ENCODE data around the gene MYH8. TPM values are rescaled to one million over a fixed set of nuclear protein-coding genes. Genes with fewer than 3 reads are reported as not detected.

Gene MYH8
- polyA plus RNA-seq, 1 donor from 2014 or later = 3.7 TPM

DNA sequence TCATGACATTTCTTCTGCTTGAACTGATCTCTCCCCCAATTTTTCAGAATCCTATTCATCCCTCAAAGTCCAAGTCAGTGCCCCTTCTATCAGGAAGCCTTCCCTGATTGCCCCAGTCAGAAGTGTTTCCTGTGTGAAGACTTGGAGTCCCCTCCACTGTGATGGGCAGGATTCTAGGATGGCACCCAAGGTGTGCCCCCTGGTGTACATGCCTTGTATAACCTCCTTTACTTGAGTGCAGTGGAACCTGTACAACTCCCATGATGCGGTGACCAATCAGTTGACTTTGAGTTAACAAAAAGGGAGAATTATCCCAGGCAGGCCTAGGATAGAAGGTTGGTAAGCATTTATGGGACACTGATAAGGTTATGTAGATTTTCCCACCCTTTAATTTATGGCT lies 72.3 kb downstream of the MYH8 start:
- Histone ChIP-seq H4K20me1 (ENCODE audit: insufficient read depth) (no peaks in the 10 kb centered on the region), H3K4me2 (ENCODE audit: low read length) (no peak overlapping the region), H3K36me3 (ENCODE audit: insufficient read depth, low read length) (no peaks in the 10 kb centered on the region), H3K9me3 (ENCODE audit: low read length) (no peaks in the 10 kb centered on the region), H3K27ac (ENCODE audit: low read length) (no peak overlapping the region), H3K79me2 (replicated peaks; ENCODE audit: insufficient read depth, low read length) (no peaks in the 10 kb centered on the region), H2AFZ (ENCODE audit: low read depth, low read length) (no peak overlapping the region), H3K9ac (ENCODE audit: low read length) (no peak overlapping the region), H3K4me3 (ENCODE audit: low read length) (no peak overlapping the region), H3K9me2 (ENCODE audit: insufficient read depth, low read length) (no peaks in the 10 kb centered on the region), H3K27me3 (ENCODE audit: insufficient read depth, low read depth, low read length) (no peaks in the 10 kb centered on the region), H3F3A (ENCODE audit: insufficient read depth, low read length, poor library complexity, severe bottlenecking) (no peaks in the 10 kb centered on the region)
- no peak for TF ChIP-seq POLR2AphosphoS5 (IDR thresholded peaks at IDR 0.05)
- no peak for TF ChIP-seq SMC3 (conservative IDR thresholded peaks at IDR 0.05; ENCODE audit: poor library complexity)
- TF ChIP-seq EZH2 (IDR thresholded peaks at IDR 0.05; ENCODE audit: borderline replicate concordance, insufficient read depth, low read length, poor library complexity, severe bottlenecking) = no peak
- TF ChIP-seq EP300 (conservative IDR thresholded peaks at IDR 0.05; ENCODE audit: poor library complexity, severe bottlenecking) = no peak
- TF ChIP-seq, protein P1, sequence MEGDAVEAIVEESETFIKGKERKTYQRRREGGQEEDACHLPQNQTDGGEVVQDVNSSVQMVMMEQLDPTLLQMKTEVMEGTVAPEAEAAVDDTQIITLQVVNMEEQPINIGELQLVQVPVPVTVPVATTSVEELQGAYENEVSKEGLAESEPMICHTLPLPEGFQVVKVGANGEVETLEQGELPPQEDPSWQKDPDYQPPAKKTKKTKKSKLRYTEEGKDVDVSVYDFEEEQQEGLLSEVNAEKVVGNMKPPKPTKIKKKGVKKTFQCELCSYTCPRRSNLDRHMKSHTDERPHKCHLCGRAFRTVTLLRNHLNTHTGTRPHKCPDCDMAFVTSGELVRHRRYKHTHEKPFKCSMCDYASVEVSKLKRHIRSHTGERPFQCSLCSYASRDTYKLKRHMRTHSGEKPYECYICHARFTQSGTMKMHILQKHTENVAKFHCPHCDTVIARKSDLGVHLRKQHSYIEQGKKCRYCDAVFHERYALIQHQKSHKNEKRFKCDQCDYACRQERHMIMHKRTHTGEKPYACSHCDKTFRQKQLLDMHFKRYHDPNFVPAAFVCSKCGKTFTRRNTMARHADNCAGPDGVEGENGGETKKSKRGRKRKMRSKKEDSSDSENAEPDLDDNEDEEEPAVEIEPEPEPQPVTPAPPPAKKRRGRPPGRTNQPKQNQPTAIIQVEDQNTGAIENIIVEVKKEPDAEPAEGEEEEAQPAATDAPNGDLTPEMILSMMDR (IDR thresholded peaks at IDR 0.05; ENCODE audit: poor library complexity, severe bottlenecking) = no peak
- no peak for TF ChIP-seq MXI1 (conservative IDR thresholded peaks at IDR 0.05; ENCODE audit: poor library complexity, severe bottlenecking)
- TF ChIP-seq, protein P2, sequence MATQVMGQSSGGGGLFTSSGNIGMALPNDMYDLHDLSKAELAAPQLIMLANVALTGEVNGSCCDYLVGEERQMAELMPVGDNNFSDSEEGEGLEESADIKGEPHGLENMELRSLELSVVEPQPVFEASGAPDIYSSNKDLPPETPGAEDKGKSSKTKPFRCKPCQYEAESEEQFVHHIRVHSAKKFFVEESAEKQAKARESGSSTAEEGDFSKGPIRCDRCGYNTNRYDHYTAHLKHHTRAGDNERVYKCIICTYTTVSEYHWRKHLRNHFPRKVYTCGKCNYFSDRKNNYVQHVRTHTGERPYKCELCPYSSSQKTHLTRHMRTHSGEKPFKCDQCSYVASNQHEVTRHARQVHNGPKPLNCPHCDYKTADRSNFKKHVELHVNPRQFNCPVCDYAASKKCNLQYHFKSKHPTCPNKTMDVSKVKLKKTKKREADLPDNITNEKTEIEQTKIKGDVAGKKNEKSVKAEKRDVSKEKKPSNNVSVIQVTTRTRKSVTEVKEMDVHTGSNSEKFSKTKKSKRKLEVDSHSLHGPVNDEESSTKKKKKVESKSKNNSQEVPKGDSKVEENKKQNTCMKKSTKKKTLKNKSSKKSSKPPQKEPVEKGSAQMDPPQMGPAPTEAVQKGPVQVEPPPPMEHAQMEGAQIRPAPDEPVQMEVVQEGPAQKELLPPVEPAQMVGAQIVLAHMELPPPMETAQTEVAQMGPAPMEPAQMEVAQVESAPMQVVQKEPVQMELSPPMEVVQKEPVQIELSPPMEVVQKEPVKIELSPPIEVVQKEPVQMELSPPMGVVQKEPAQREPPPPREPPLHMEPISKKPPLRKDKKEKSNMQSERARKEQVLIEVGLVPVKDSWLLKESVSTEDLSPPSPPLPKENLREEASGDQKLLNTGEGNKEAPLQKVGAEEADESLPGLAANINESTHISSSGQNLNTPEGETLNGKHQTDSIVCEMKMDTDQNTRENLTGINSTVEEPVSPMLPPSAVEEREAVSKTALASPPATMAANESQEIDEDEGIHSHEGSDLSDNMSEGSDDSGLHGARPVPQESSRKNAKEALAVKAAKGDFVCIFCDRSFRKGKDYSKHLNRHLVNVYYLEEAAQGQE (IDR thresholded peaks at IDR 0.05; ENCODE audit: borderline replicate concordance) = no peak
- no peak for TF ChIP-seq TAF1 (IDR thresholded peaks at IDR 0.05; ENCODE audit: low read depth)
- TF ChIP-seq RAD21 (conservative IDR thresholded peaks at IDR 0.05) = no peak

DNA sequence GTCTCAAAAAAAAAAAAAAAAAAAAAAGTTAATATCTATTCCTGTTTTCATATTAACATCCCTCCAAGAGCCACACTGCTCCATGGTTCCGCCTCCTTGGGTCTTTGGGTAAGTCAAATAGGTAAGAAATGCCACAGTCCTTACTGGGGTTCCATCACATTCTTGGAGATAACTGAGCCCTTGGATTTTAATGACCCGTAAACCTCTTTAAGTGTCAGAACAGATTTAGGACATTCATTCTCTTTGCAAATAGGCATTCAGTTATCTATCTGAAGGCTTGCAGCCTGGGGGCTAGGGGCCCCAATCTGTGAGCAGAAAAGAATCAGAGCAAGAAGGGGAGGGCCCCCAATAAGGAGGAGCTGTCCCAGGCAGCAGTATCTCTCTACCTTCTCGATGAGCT lies 76.9 kb downstream of the MYH8 start:
- Histone ChIP-seq H3K9me2 (ENCODE audit: insufficient read depth, low read length) (no peaks in the 10 kb centered on the region), H3K4me2 (ENCODE audit: low read length) (no peak overlapping the region), H3K9me3 (ENCODE audit: low read length) (no peaks in the 10 kb centered on the region), H3K27ac (ENCODE audit: low read length) (no peak overlapping the region), H4K20me1 (ENCODE audit: insufficient read depth) (no peaks in the 10 kb centered on the region), H2AFZ (ENCODE audit: low read depth, low read length) (no peak overlapping the region), H3K27me3 (ENCODE audit: insufficient read depth, low read depth, low read length) (no peaks in the 10 kb centered on the region), H3K79me2 (replicated peaks; ENCODE audit: insufficient read depth, low read length) (no peaks in the 10 kb centered on the region), H3K9ac (ENCODE audit: low read length) (no peak overlapping the region), H3K4me3 (ENCODE audit: low read length) (no peak overlapping the region), H3K36me3 (ENCODE audit: insufficient read depth, low read length) (no peaks in the 10 kb centered on the region), H3F3A (ENCODE audit: insufficient read depth, low read length, poor library complexity, severe bottlenecking) (no peaks in the 10 kb centered on the region)
- TF ChIP-seq SMC3 (conservative IDR thresholded peaks at IDR 0.05; ENCODE audit: poor library complexity) (no peak), EP300 (conservative IDR thresholded peaks at IDR 0.05; ENCODE audit: poor library complexity, severe bottlenecking) (no peak), RAD21 (conservative IDR thresholded peaks at IDR 0.05) (no peak), MXI1 (conservative IDR thresholded peaks at IDR 0.05; ENCODE audit: poor library complexity, severe bottlenecking) (no peak), POLR2AphosphoS5 (IDR thresholded peaks at IDR 0.05) (no peak), TAF1 (IDR thresholded peaks at IDR 0.05; ENCODE audit: low read depth) (no peak), EZH2 (IDR thresholded peaks at IDR 0.05; ENCODE audit: borderline replicate concordance, insufficient read depth, low read length, poor library complexity, severe bottlenecking) (no peak)
- TF ChIP-seq, protein P2 (IDR thresholded peaks at IDR 0.05; ENCODE audit: borderline replicate concordance) = no peak
- TF ChIP-seq, protein P1 (IDR thresholded peaks at IDR 0.05; ENCODE audit: poor library complexity, severe bottlenecking) = no peak

All from neural cell (in vitro differentiated cells).